B cell (primary cell): ENCODE data around the gene CAMTA2. TPM values are rescaled to one million over a fixed set of nuclear protein-coding genes. Genes with fewer than 3 reads are reported as not detected.
A peak's percentile ranks its signal among the peaks of the same experiment; 100 is the strongest.

Experiments
- ATAC-seq: fragments of 200-7000 bp; cut with Tn5 transposase; one replicate; pipeline ENCODE4 v1.10.0; 2021; ENCODE audit warnings: low read depth, mild to moderate bottlenecking, moderate number of reproducible peaks, moderate library complexity
- CTCF ChIA-PET: fragments of 350-600 bp; sonication (Branson Sonifier 250); formaldehyde crosslinking; loops from one replicate; lab custom pipeline; 2021; ENCODE audit warnings: antibody characterized with exemption, inconsistent platforms; lab: Charles Lee
- POLR2A ChIA-PET: fragments of 350-600 bp; sonication (Branson Sonifier 250); formaldehyde crosslinking; loops from one replicate; lab custom pipeline; 2021; ENCODE audit warnings: antibody characterized with exemption; lab: Charles Lee
- DNase-seq: peaks from one replicate; pipeline ENCODE4 v3.0.0; 2013
- H2AFZ ChIP-seq: 2 replicates; pipeline ENCODE4 v1.6.1; 2012; ENCODE audit warnings: mild to moderate bottlenecking, low read depth, low read length; ENCODE audit not compliant: insufficient read depth, poor library complexity, severe bottlenecking
- H3K27ac ChIP-seq, 2 donors: 1 replicate in 1 of 2; 2 replicates in 1 of 2; pipeline ENCODE4 v1.5.1; 2012 to 2013; ENCODE audit warnings: low read length in 2 of 2, mild to moderate bottlenecking in 2 of 2, moderate library complexity in 1 of 2
- H3K27me3 ChIP-seq, 4 experiments: fragments of 200-600 bp in 1 of 4; sonication (generic) in 1 of 4; replicated peaks in 1 of 4; 1 replicate in 2 of 4; 2 replicates in 2 of 4; pipeline versions ENCODE4 v1.6.1 to v1.7.0; 2013 to 2016; ENCODE audit warnings: low read length in 3 of 4, mild to moderate bottlenecking in 2 of 4, mixed read lengths in 1 of 4, moderate library complexity in 1 of 4; ENCODE audit not compliant: insufficient read depth in 4 of 4, control insufficient read depth in 3 of 4; ENCODE audit errors: control extremely low read depth in 1 of 4
- H3K36me3 ChIP-seq, 2 experiments: replicated peaks in 1 of 2; 1 replicate in 1 of 2; 2 replicates in 1 of 2; pipeline versions ENCODE4 v1.6.1 to v1.7.1; 2013; ENCODE audit warnings: low read length in 1 of 2; ENCODE audit not compliant: insufficient read depth in 2 of 2, control insufficient read depth in 1 of 2; ENCODE audit errors: control extremely low read depth in 1 of 2, extremely low read depth in 1 of 2
- H3K4me1 ChIP-seq, 2 donors: fragments of 200-600 bp in 1 of 2; sonication (generic) in 1 of 2; 1 replicate in 1 of 2; 2 replicates in 1 of 2; pipeline versions ENCODE4 v1.5.1 to v1.6.1; 2013 to 2017; ENCODE audit warnings: low read length in 2 of 2; ENCODE audit not compliant: control insufficient read depth in 2 of 2, insufficient read depth in 2 of 2
- H3K4me2 ChIP-seq: replicated peaks from 2 replicates; pipeline ENCODE3; 2012; ENCODE audit warnings: mild to moderate bottlenecking, low read depth, low read length; ENCODE audit not compliant: poor library complexity, severe bottlenecking
- H3K4me3 ChIP-seq, 5 experiments: fragments of 200-600 bp in 1 of 5; sonication (generic) in 1 of 5; 1 replicate in 3 of 5; 2 replicates in 2 of 5; pipeline versions ENCODE4 v1.5.1 to v1.7.0; 2011 to 2016; ENCODE audit warnings: low read length in 4 of 5, mild to moderate bottlenecking in 4 of 5, low read depth in 2 of 5, control low read depth in 1 of 5, moderate library complexity in 1 of 5; ENCODE audit not compliant: insufficient read depth in 1 of 5; ENCODE audit errors: control extremely low read depth in 1 of 5, extremely low read depth in 1 of 5
- H3K79me2 ChIP-seq: fragments of 200-600 bp; sonication (generic); one replicate; pipeline ENCODE4 v1.6.0; 2016; ENCODE audit warnings: low read length; ENCODE audit not compliant: control insufficient read depth, insufficient read depth
- H3K9ac ChIP-seq: fragments of 200-600 bp; sonication (generic); 2 replicates; pipeline ENCODE4 v1.6.1; 2017; ENCODE audit warnings: mild to moderate bottlenecking, low read length, moderate library complexity
- H3K9me3 ChIP-seq, 3 donors: one replicate each; pipeline versions ENCODE4 v1.6.1 to v1.7.1; 2013; ENCODE audit warnings: low read length in 2 of 3; ENCODE audit not compliant: control insufficient read depth in 2 of 3, insufficient read depth in 1 of 3; ENCODE audit errors: control extremely low read depth in 1 of 3
- H4K20me1 ChIP-seq: 2 replicates; pipeline ENCODE4 v1.6.0; 2012; ENCODE audit warnings: mild to moderate bottlenecking, low read length; ENCODE audit not compliant: insufficient read depth, control insufficient read depth, poor library complexity, severe bottlenecking
- H3K27ac Mint-ChIP-seq: one replicate; pipeline ENCODE4 v1.8.0; 2021; ENCODE audit warnings: mixed read lengths
- H3K27me3 Mint-ChIP-seq: one replicate; pipeline ENCODE4 v1.8.0; 2021; ENCODE audit warnings: mixed read lengths
- H3K4me1 Mint-ChIP-seq: one replicate; pipeline ENCODE4 v1.8.0; 2021; ENCODE audit warnings: mixed read lengths
- H3K4me3 Mint-ChIP-seq: one replicate; pipeline ENCODE4 v1.8.0; 2021; ENCODE audit warnings: mixed read lengths
- H3K9me3 Mint-ChIP-seq: one replicate; pipeline ENCODE4 v1.8.0; 2022; ENCODE audit warnings: mixed read lengths; ENCODE audit not compliant: insufficient read depth
- EZH2 ChIP-seq: IDR thresholded peaks from 2 replicates; pipeline ENCODE4 v1.6.1; 2012; ENCODE audit warnings: borderline replicate concordance, low read depth, mild to moderate bottlenecking, moderate library complexity, low read length; ENCODE audit not compliant: insufficient read depth, poor library complexity, severe bottlenecking
- WGBS: methylation state at CpG from one replicate; pipeline ENCODE4 v1.1.5; 2013; ENCODE audit warnings: missing lambda C conversion rate; ENCODE audit not compliant: insufficient coverage; 5-methylcytosine and 5-hydroxymethylcytosine counted together
- intact Hi-C: fragments of 100-400 bp; cut with micrococcal nuclease; formaldehyde crosslinking; loops from one replicate; pipeline ENCODE4 v1.10.0; 2022
- polyA plus RNA-seq: library from polyadenylated mRNA; depleted of rRNA; stranded (reverse); fragments of >200 nt; gene quantifications from 2 replicates; pipeline ENCODE4 v1.2.3, GENCODE V29; 2012
- total RNA-seq, 2 donors: library from RNA; stranded (reverse); fragments of 120-200 nt in 1 of 2; gene quantifications; 1 replicate in 1 of 2; 2 replicates in 1 of 2; pipeline versions ENCODE4 v1.2.3 to v1.2.4, GENCODE V29; 2013 to 2022
- TF ChIP-seq, protein P1 (sequence below): fragments of 200-600 bp; IDR thresholded peaks from one replicate; pipeline ENCODE4 v1.8.0; 2022; ENCODE audit warnings: antibody characterized with exemption, mild to moderate bottlenecking

CAMTA2 gene
- total and polyA plus RNA-seq, 2 donors (not counting 1 experiment from before 2014, with no cell fraction given): 48.3 to 57.9 TPM

DNA sequence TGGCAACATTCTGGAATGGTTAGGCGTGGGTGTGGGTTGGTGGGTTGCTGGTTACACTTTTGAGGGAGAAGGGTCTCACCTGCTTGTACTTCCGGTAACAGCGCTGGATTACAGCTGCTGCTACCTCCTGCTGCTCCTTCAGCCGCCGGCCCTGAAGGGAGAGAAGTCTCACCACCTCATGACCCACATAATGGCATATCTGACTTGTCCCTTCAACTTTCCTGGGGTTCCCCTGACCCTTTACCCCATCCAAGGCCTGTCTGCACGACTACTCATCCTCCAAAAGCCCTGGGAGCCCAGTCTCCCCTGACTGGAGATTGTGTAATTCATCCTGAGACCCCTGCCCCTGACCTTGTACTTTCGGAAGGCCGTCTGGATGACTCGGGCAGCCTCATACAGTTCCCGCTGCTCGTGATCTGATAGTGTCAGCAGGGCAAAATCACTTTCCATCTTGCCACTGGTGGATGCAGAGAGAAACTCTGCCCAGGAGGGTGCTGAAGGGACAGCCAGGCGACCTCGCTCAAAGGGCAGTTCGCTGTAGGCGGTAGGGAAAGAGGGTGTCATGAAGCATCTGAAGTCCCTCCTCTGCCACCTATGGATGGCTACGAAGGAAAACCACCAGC is 17.8 kb downstream of the CAMTA2 start:
- ATAC-seq (no peak), DNase-seq (no peak)
- intact Hi-C loops: loop anchor here (5.0 kb wide), 1 partner anchor 48 kb away; no protein-coding TSS in a partner anchor
- peak overlapping the region; percentile 82 for H3K27ac Mint-ChIP-seq
- peaks cover 15% of the 10 kb centered on the region for H3K4me1 Mint-ChIP-seq
- no peak overlapping the region for H3K4me2 ChIP-seq
- H2AFZ ChIP-seq: no peak overlapping the region
- peaks cover 0 to 27% of the 10 kb centered on the region in 2 experiments for H3K36me3 ChIP-seq
- peaks cover 24% of the 10 kb centered on the region for H3K79me2 ChIP-seq
- H3K4me3 ChIP-seq: no peak overlapping the region
- no peaks in the 10 kb centered on the region for H4K20me1 ChIP-seq
- no peak overlapping the region for H3K27ac ChIP-seq
- H3K27me3 ChIP-seq: no peaks in the 10 kb centered on the region
- POLR2A ChIA-PET: interaction anchor here (1.0 to 4.7 kb wide), 2 partner anchors 21 to 30 kb away, joined by 3 to 81 read pairs; partner anchors contain the start of genes PFN1, RNF167 and SLC25A11
- CTCF ChIA-PET: interaction anchor here (1.0 to 4.3 kb wide), 5 partner anchors 9 to 61 kb away, joined by 3 to 32 read pairs (median 4); partner anchors contain the start of genes RNF167 and SLC25A11
- no peak overlapping the region for H3K9ac ChIP-seq
- no peaks in the 10 kb centered on the region for H3K27me3 Mint-ChIP-seq
- WGBS: 98% methylated on average over 11 of the region's 16 CpGs
- H3K4me1 ChIP-seq: peaks cover 17 to 22% of the 10 kb centered on the region in 2 donors
- no peaks in the 10 kb centered on the region for H3K9me3 ChIP-seq
- H3K4me3 Mint-ChIP-seq: no peak overlapping the region
- TF ChIP-seq, protein P1, sequence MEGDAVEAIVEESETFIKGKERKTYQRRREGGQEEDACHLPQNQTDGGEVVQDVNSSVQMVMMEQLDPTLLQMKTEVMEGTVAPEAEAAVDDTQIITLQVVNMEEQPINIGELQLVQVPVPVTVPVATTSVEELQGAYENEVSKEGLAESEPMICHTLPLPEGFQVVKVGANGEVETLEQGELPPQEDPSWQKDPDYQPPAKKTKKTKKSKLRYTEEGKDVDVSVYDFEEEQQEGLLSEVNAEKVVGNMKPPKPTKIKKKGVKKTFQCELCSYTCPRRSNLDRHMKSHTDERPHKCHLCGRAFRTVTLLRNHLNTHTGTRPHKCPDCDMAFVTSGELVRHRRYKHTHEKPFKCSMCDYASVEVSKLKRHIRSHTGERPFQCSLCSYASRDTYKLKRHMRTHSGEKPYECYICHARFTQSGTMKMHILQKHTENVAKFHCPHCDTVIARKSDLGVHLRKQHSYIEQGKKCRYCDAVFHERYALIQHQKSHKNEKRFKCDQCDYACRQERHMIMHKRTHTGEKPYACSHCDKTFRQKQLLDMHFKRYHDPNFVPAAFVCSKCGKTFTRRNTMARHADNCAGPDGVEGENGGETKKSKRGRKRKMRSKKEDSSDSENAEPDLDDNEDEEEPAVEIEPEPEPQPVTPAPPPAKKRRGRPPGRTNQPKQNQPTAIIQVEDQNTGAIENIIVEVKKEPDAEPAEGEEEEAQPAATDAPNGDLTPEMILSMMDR: no peak
- TF ChIP-seq EZH2: no peak
- H3K9me3 Mint-ChIP-seq: no peaks in the 10 kb centered on the region

DNA sequence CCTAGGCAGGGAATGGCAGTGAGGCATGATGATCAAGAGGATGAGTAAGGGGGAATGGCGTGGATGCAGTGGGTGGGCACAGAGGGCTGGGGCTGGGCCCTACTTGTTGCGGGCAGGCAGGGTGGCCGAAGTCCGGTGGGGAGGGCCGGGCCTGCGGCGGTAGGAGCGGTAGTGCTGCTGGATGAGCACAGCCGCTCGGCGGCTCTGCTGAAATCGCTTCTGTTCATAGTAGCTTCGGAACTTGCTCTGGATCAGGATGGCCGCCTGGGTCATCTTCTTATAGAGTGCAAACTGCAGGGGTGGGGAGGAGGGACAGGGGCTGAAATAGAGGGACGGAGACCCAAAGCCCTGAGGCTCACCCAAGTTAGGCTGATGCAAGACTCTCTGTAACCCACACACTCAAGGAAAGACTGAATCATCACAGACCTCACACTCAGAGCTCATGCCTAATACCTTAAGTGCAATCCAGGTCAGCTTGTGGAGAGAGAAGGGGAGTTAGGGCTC is 18.4 kb downstream of the CAMTA2 start:
- Mint-ChIP-seq H3K27me3 (no peaks in the 10 kb centered on the region), H3K27ac (peak overlapping the region; percentile 82), H3K4me3 (no peak overlapping the region), H3K4me1 (peaks cover 15% of the 10 kb centered on the region), H3K9me3 (no peaks in the 10 kb centered on the region)
- Histone ChIP-seq H3K36me3 (peaks cover 0 to 21% of the 10 kb centered on the region in 2 experiments), H3K4me3 (no peak overlapping the region), H3K27ac (no peak overlapping the region), H3K9ac (no peak overlapping the region), H4K20me1 (no peaks in the 10 kb centered on the region), H2AFZ (no peak overlapping the region), H3K4me2 (peak overlapping the region; percentile 85), H3K27me3 (no peaks in the 10 kb centered on the region), H3K4me1 (peaks cover 17 to 22% of the 10 kb centered on the region in 2 donors), H3K9me3 (no peaks in the 10 kb centered on the region), H3K79me2 (peaks cover 26% of the 10 kb centered on the region)
- POLR2A ChIA-PET: interaction anchor here (4.7 kb wide), 1 partner anchor 21 kb away, joined by 81 read pairs; the partner anchor contains the start of gene PFN1
- DNase-seq (no peak), ATAC-seq (no peak)
- CTCF ChIA-PET: interaction anchor here (1.1 to 4.3 kb wide), 4 partner anchors 9 to 61 kb away, joined by 4 to 32 read pairs (median 4); partner anchors contain the start of genes RNF167 and SLC25A11
- over 99% methylated on average over 13 of the region's 15 CpGs for WGBS
- intact Hi-C loops: loop anchor here (5.0 kb wide), 1 partner anchor 48 kb away; no protein-coding TSS in a partner anchor
- TF ChIP-seq, protein P1: no peak
- no peak for TF ChIP-seq EZH2
